HG03432 (cell line): Measurements from ENCODE around the gene TNNT1.
"Not testable (repeated sequence)": the region's sequence is repeated elsewhere in the genome, so short reads cannot be mapped to it uniquely, and the experiment has no call there.

Experiments
- ATAC-seq: cut with Tn5 transposase; IDR thresholded peaks from one replicate; pipeline ENCODE4 v1.9.1; 2021; ENCODE audit warnings: mild to moderate bottlenecking, moderate library complexity; ENCODE audit not compliant: unreplicated experiment

TNNT1 gene

GRCh38 chr19:55112777-55113569 lies 36.0 kb downstream of the TNNT1 start:
- no peak for ATAC-seq

GRCh38 chr19:55112246-55112776 lies 36.7 kb downstream of the TNNT1 start:
- ATAC-seq, result no peak

- no peak for ATAC-seq
Observed at GRCh38 chr19:55111238-55111831, 37.7 kb downstream of the TNNT1 start.

- no peak for ATAC-seq
Observed at GRCh38 chr19:55109527-55110291, 39.3 kb downstream of the TNNT1 start.

GRCh38 chr19:55107252-55107651 lies 41.8 kb downstream of the TNNT1 start:
- not testable (repeated sequence) for ATAC-seq

GRCh38 chr19:55106591-55106990 lies 42.4 kb downstream of the TNNT1 start:
- no peak for ATAC-seq

- no peak for ATAC-seq
Observed at GRCh38 chr19:55105237-55105636, 43.8 kb downstream of the TNNT1 start.

- ATAC-seq, result no peak
Observed at GRCh38 chr19:55103190-55103589, 45.8 kb downstream of the TNNT1 start.

GRCh38 chr19:55101261-55101660 lies 47.7 kb downstream of the TNNT1 start:
- no peak for ATAC-seq

- ATAC-seq, result no peak
Observed at GRCh38 chr19:55099557-55100506, 49.2 kb downstream of the TNNT1 start.

- ATAC-seq, result no peak
Observed at GRCh38 chr19:55098716-55099556, 50.1 kb downstream of the TNNT1 start.

GRCh38 chr19:55097864-55098715 lies 50.9 kb downstream of the TNNT1 start:
- ATAC-seq, result no peak

- no peak for ATAC-seq
Observed at GRCh38 chr19:55096061-55096701, 52.8 kb downstream of the TNNT1 start.

- no peak for ATAC-seq
Observed at GRCh38 chr19:55095260-55096060, 53.5 kb downstream of the TNNT1 start.

GRCh38 chr19:55094456-55095259 lies 54.3 kb downstream of the TNNT1 start:
- ATAC-seq, result no peak
